OCI-LY3 (cell line): ENCODE measurements around the gene SBK3.

Experiments used
- CTCF ChIP-seq: fragments of 200-600, 300-600 bp; sonication (generic); IDR thresholded peaks from 2 replicates; pipeline ENCODE4 v1.5.1; 2014; ENCODE audit warnings: antibody characterized with exemption, low read length, low read depth
- EZH2phosphoT487 ChIP-seq: fragments of 200-600 bp; shearing (Covaris generic); IDR thresholded peaks from 2 replicates; pipeline ENCODE4 v1.6.1; 2018; ENCODE audit warnings: antibody characterized with exemption, mixed run types, low read depth

GRCh38 chr19:55563261-55563690 is 17.9 kb upstream of the SBK3 start:
- TF ChIP-seq CTCF (no peak), EZH2phosphoT487 (no peak)
